Panc1 (cell line): ENCODE measurements around the gene B3GNT3. TPM values are rescaled to one million over a fixed set of nuclear protein-coding genes. Genes with fewer than 3 reads are reported as not detected.

Experiments used
- ATAC-seq: fragments of 200-7000 bp; cut with Tn5 transposase; 2 replicates; pipeline ENCODE4 v1.9.1; 2020; ENCODE audit warnings: mild to moderate bottlenecking, moderate library complexity
- BruUV-seq: library from RNA; stranded (reverse); fragments of 400-500 nt; replicated peaks from 2 replicates; lab custom pipeline; 2021; lab: Mats Ljungman, UMichigan
- CTCF ChIA-PET: fragments of 300-600 bp; sonication (Branson Sonifier 250); formaldehyde crosslinking; loops from one replicate; lab custom pipeline; 2022; ENCODE audit warnings: antibody characterized with exemption; lab: Charles Lee
- POLR2A ChIA-PET: fragments of 300-600 bp; sonication (Branson Sonifier 250); formaldehyde crosslinking; loops from one replicate; lab custom pipeline; 2022; ENCODE audit warnings: antibody characterized with exemption; lab: Charles Lee
- DNase-seq: peaks from one replicate; pipeline ENCODE4 v3.0.0-alpha.2; 2010; ENCODE audit warnings: low read depth, low spot score
- H3K27ac ChIP-seq: 2 replicates; pipeline ENCODE4 v1.5.1; 2011; ENCODE audit warnings: mild to moderate bottlenecking, low read length, inconsistent platforms
- H3K27me3 ChIP-seq: fragments of 200-500 bp; sonication (Bioruptor generic); 2 replicates; pipeline ENCODE4 v1.6.0; 2014; ENCODE audit warnings: low read length, inconsistent platforms; ENCODE audit not compliant: control insufficient read depth, insufficient read depth
- H3K36me3 ChIP-seq: fragments of 200-500 bp; sonication (Bioruptor generic); 2 replicates; pipeline ENCODE4 v1.5.1; 2014; ENCODE audit warnings: inconsistent platforms, mild to moderate bottlenecking, low read length, moderate library complexity; ENCODE audit not compliant: control insufficient read depth, insufficient read depth
- H3K4me1 ChIP-seq: 2 replicates; pipeline ENCODE4 v1.5.1; 2011; ENCODE audit warnings: inconsistent platforms, mild to moderate bottlenecking, low read length, moderate library complexity; ENCODE audit not compliant: control insufficient read depth, insufficient read depth
- H3K4me3 ChIP-seq, 2 experiments: 2 replicates each; pipeline ENCODE4 v1.5.1; 2011 to 2012; ENCODE audit warnings: low read depth in 2 of 2, low read length in 2 of 2, mild to moderate bottlenecking in 2 of 2, inconsistent platforms in 1 of 2, moderate library complexity in 1 of 2
- H3K9me3 ChIP-seq: fragments of 200-500 bp; sonication (Bioruptor generic); 2 replicates; pipeline ENCODE4 v1.5.1; 2014; ENCODE audit warnings: low read depth, mild to moderate bottlenecking, inconsistent platforms, low read length, moderate library complexity; ENCODE audit not compliant: control insufficient read depth, insufficient read depth
- POLR2AphosphoS5 ChIP-seq: IDR thresholded peaks from 2 replicates; pipeline ENCODE4 v1.6.1; 2012; ENCODE audit warnings: mild to moderate bottlenecking, low read depth, low read length, moderate library complexity
- SIN3A ChIP-seq: IDR thresholded peaks from 2 replicates; pipeline ENCODE4 v1.6.1; 2012; ENCODE audit warnings: low read depth, mild to moderate bottlenecking, low read length, moderate library complexity, borderline replicate concordance; ENCODE audit not compliant: insufficient read depth
- TCF7L2 ChIP-seq: IDR thresholded peaks from 2 replicates; pipeline ENCODE4 v1.6.1; 2011; ENCODE audit warnings: mild to moderate bottlenecking, low read depth, low read length, inconsistent platforms
- in situ Hi-C: cut with HindIII; loops from 2 replicates; pipeline ENCODE4 v1.10.0; 2016; ENCODE audit warnings: low sequenced_read_pairs, low pct_unique_long_range_greater_than_20kb
- intact Hi-C: fragments of 100-400 bp; cut with micrococcal nuclease; formaldehyde crosslinking; loops from one replicate; pipeline ENCODE4 v1.10.0; 2022; ENCODE audit not compliant: unreplicated experiment
- total RNA-seq: library from RNA; stranded (reverse); gene quantifications from one replicate; pipeline ENCODE4 v1.2.1, GENCODE V29; 2021; ENCODE audit not compliant: unreplicated experiment
- TF ChIP-seq, protein P1 (sequence below): fragments of 450-650 bp; IDR thresholded peaks from 2 replicates; pipeline ENCODE4 v1.5.1; 2017; ENCODE audit warnings: mild to moderate bottlenecking
- TF ChIP-seq, protein P2 (sequence below), 2 experiments: IDR thresholded peaks; 2 replicates each; pipeline ENCODE4 v1.6.1; 2011 to 2012; ENCODE audit warnings: low read depth in 2 of 2, control low read depth in 1 of 2, low read length in 1 of 2, mild to moderate bottlenecking in 1 of 2, moderate library complexity in 1 of 2; ENCODE audit not compliant: insufficient read depth in 1 of 2

The B3GNT3 gene
- total RNA-seq, 1 experiment from 2014 or later, result 0.67 TPM

DNA sequence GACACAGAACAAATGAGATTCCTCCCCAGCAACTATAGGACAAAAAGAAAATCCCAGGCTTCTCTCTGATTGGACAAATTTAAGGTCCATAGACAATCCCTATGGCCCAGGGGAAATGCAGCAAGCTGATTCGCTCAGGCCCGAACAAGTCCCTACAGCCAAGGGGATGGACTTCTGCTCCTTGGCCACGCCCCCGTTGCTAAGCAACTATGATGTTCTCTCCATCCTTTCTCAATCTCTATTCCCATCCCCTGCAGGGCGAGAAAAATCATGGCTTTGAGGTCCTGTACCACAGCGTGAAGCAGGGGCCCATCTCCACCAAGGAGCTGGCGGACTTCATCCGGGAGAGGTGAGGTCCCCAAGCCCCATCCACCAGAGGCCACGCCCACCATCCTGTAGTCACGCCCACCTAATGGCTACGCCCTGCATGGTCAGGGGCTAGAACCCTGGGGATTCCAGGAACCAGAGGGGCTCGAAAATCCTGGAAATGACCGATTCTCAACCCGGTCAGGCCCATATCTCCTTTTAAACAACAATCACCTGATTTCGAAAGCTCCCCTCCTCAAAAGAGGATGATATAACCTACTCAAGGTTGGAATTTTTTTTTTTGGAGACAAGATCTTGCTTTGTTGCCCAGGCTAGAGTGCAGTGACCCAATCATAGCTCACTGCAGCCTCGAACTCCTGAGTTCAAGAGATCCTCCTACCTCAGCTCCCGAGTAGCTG is 32.3 kb upstream of the B3GNT3 start:
- DNase-seq (no peak), ATAC-seq (peak; percentile 63)
- H3K27me3 ChIP-seq, result no peaks in the 10 kb centered on the region
- H3K4me1 ChIP-seq, result peaks cover 3% of the 10 kb centered on the region; the same call in 1 of the 2 replicates
- CTCF ChIA-PET, result interaction anchor here (0.5 to 0.7 kb wide), 2 partner anchors 156 to 288 kb away, joined by 3 to 4 read pairs; no protein-coding TSS in a partner anchor
- no peaks in the 10 kb centered on the region for H3K9me3 ChIP-seq
- H3K36me3 ChIP-seq, result no peaks in the 10 kb centered on the region
- in situ Hi-C loops, result no loop called here
- H3K4me3 ChIP-seq, result no peak overlapping the region
- POLR2A ChIA-PET, result interaction anchor here (0.6 kb wide), 1 partner anchor 154 kb away, joined by 4 read pairs; no protein-coding TSS in a partner anchor
- no peak overlapping the region for H3K27ac ChIP-seq
- intact Hi-C loops, result no loop called here
- no peak for TF ChIP-seq TCF7L2
- TF ChIP-seq, protein P1, sequence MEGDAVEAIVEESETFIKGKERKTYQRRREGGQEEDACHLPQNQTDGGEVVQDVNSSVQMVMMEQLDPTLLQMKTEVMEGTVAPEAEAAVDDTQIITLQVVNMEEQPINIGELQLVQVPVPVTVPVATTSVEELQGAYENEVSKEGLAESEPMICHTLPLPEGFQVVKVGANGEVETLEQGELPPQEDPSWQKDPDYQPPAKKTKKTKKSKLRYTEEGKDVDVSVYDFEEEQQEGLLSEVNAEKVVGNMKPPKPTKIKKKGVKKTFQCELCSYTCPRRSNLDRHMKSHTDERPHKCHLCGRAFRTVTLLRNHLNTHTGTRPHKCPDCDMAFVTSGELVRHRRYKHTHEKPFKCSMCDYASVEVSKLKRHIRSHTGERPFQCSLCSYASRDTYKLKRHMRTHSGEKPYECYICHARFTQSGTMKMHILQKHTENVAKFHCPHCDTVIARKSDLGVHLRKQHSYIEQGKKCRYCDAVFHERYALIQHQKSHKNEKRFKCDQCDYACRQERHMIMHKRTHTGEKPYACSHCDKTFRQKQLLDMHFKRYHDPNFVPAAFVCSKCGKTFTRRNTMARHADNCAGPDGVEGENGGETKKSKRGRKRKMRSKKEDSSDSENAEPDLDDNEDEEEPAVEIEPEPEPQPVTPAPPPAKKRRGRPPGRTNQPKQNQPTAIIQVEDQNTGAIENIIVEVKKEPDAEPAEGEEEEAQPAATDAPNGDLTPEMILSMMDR, result no peak
- no peak for TF ChIP-seq SIN3A
- TF ChIP-seq POLR2AphosphoS5, result no peak
- BruUV-seq, result no TSS peak

DNA sequence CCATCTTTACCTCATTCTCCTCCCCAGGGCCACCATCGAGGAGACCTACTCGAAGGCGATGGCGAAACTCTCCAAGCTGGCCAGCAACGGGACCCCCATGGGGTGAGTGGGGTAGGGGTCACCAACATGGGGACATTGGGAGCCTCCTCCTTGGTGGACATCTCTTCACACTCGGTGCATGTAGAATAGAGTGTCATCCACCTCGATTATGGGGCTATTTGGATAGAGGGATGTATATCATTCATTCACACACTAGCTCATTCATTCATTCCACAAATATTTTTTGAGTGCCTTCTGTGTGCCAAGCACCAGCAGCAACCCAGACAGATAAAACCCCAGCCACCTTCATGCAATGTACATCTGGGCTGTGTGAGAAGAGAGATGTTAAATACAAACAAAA is 30.6 kb upstream of the B3GNT3 start:
- Histone ChIP-seq H3K27me3 (no peaks in the 10 kb centered on the region), H3K9me3 (no peaks in the 10 kb centered on the region), H3K4me3 (no peak overlapping the region), H3K4me1 (peaks cover 3% of the 10 kb centered on the region; the same call in 1 of the 2 replicates), H3K27ac (no peak overlapping the region), H3K36me3 (no peaks in the 10 kb centered on the region)
- POLR2A ChIA-PET, result no interaction called here
- TF ChIP-seq TCF7L2, result no peak
- TF ChIP-seq, protein P1, result no peak
- no peak for TF ChIP-seq SIN3A
- TF ChIP-seq, protein P2, sequence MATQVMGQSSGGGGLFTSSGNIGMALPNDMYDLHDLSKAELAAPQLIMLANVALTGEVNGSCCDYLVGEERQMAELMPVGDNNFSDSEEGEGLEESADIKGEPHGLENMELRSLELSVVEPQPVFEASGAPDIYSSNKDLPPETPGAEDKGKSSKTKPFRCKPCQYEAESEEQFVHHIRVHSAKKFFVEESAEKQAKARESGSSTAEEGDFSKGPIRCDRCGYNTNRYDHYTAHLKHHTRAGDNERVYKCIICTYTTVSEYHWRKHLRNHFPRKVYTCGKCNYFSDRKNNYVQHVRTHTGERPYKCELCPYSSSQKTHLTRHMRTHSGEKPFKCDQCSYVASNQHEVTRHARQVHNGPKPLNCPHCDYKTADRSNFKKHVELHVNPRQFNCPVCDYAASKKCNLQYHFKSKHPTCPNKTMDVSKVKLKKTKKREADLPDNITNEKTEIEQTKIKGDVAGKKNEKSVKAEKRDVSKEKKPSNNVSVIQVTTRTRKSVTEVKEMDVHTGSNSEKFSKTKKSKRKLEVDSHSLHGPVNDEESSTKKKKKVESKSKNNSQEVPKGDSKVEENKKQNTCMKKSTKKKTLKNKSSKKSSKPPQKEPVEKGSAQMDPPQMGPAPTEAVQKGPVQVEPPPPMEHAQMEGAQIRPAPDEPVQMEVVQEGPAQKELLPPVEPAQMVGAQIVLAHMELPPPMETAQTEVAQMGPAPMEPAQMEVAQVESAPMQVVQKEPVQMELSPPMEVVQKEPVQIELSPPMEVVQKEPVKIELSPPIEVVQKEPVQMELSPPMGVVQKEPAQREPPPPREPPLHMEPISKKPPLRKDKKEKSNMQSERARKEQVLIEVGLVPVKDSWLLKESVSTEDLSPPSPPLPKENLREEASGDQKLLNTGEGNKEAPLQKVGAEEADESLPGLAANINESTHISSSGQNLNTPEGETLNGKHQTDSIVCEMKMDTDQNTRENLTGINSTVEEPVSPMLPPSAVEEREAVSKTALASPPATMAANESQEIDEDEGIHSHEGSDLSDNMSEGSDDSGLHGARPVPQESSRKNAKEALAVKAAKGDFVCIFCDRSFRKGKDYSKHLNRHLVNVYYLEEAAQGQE (IDR thresholded peaks at IDR 0.05; ENCODE audit: insufficient read depth in 1 of 2, low read depth in 2 of 2, low read length in 1 of 2), result no peak
- TF ChIP-seq POLR2AphosphoS5, result no peak
- DNase-seq, result no peak
- CTCF ChIA-PET, result no interaction called here
- intact Hi-C loops, result no loop called here
- in situ Hi-C loops, result no loop called here
- ATAC-seq, result no peak
- no TSS peak for BruUV-seq
